GM12878 (cell line): ENCODE measurements around the gene CCDC88C. TPM values are rescaled to one million over a fixed set of nuclear protein-coding genes. Genes with fewer than 3 reads are reported as not detected.

Experiments
- ATF3 ChIP-seq: IDR thresholded peaks from 2 replicates; pipeline ENCODE4 v1.6.1; 2011; ENCODE audit warnings: low read depth, mild to moderate bottlenecking, low read length, moderate library complexity, borderline replicate concordance; ENCODE audit errors: extremely low read depth
- BCLAF1 ChIP-seq: fragments of 450-650 bp; IDR thresholded peaks from 2 replicates; pipeline ENCODE4 v1.6.1; 2017; ENCODE audit warnings: antibody characterized with exemption, mild to moderate bottlenecking, moderate library complexity
- BRCA1 ChIP-seq: IDR thresholded peaks from 2 replicates; pipeline ENCODE4 v1.6.1; 2011; ENCODE audit warnings: low read depth, low read length, improper control_type of control experiment
- CREB1 ChIP-seq: IDR thresholded peaks from 2 replicates; pipeline ENCODE4 v1.6.1; 2012; ENCODE audit warnings: low read depth, mild to moderate bottlenecking, inconsistent platforms
- DPF2 ChIP-seq: fragments of 450-650 bp; IDR thresholded peaks from 2 replicates; pipeline ENCODE4 v1.6.1; 2017; ENCODE audit warnings: mild to moderate bottlenecking
- ETV6 ChIP-seq, 2 experiments: fragments of 450-650 bp in 1 of 2; IDR thresholded peaks in 1 of 2; conservative IDR thresholded peaks in 1 of 2; 2 replicates each; pipeline ENCODE4 v1.6.1; 2014; ENCODE audit warnings: antibody characterized with exemption in 1 of 2, borderline replicate concordance in 1 of 2, low read depth in 1 of 2, mild to moderate bottlenecking in 1 of 2, moderate library complexity in 1 of 2
- GATAD2B ChIP-seq: fragments of 450-650 bp; conservative IDR thresholded peaks from 2 replicates; pipeline ENCODE4 v1.6.1; 2017; ENCODE audit warnings: low read depth, mild to moderate bottlenecking, moderate library complexity
- HCFC1 ChIP-seq: fragments of 150-350 bp; IDR thresholded peaks from 2 replicates; pipeline ENCODE4 v1.6.1; 2014; ENCODE audit warnings: low read length
- HDAC6 ChIP-seq: fragments of 200-600 bp; sonication (generic); IDR thresholded peaks from one replicate; pipeline ENCODE4 v1.8.0; 2017; ENCODE audit warnings: antibody characterized with exemption; ENCODE audit not compliant: unreplicated experiment
- HSF1 ChIP-seq: fragments of 150-350 bp; IDR thresholded peaks from 2 replicates; pipeline ENCODE4 v1.6.1; 2014; ENCODE audit warnings: mild to moderate bottlenecking, low read depth, low read length
- NFYA ChIP-seq: IDR thresholded peaks from 2 replicates; pipeline ENCODE4 v1.6.1; 2011; ENCODE audit warnings: low read depth, mild to moderate bottlenecking, low read length, improper control_type of control experiment, borderline replicate concordance
- NR2C2 ChIP-seq: IDR thresholded peaks from 2 replicates; pipeline ENCODE4 v1.6.1; 2011; ENCODE audit warnings: borderline replicate concordance, low read depth; ENCODE audit not compliant: control insufficient read depth, insufficient read length
- RAD51 ChIP-seq: fragments of 450-650 bp; IDR thresholded peaks from 2 replicates; pipeline ENCODE4 v1.6.1; 2016; ENCODE audit warnings: moderate library complexity, mild to moderate bottlenecking, inconsistent platforms
- RCOR1 ChIP-seq: conservative IDR thresholded peaks from 2 replicates; pipeline ENCODE4 v1.6.1; 2012; ENCODE audit warnings: low read depth, low read length, improper control_type of control experiment
- SIN3A ChIP-seq: IDR thresholded peaks from 2 replicates; pipeline ENCODE4 v1.6.1; 2012; ENCODE audit warnings: low read depth, low read length, improper control_type of control experiment
- SIX5 ChIP-seq: IDR thresholded peaks from 2 replicates; pipeline ENCODE4 v1.6.1; 2011; ENCODE audit warnings: mild to moderate bottlenecking, low read depth, low read length, moderate library complexity; ENCODE audit not compliant: severe bottlenecking
- SPI1 ChIP-seq: IDR thresholded peaks from 2 replicates; pipeline ENCODE4 v1.6.1; 2011; ENCODE audit warnings: low read depth, mild to moderate bottlenecking, low read length, moderate library complexity, borderline replicate concordance; ENCODE audit not compliant: insufficient read depth
- STAT3 ChIP-seq: IDR thresholded peaks from 2 replicates; pipeline ENCODE4 v1.6.1; 2011; ENCODE audit warnings: low read depth, low read length, improper control_type of control experiment
- TCF7 ChIP-seq: IDR thresholded peaks from 2 replicates; pipeline ENCODE4 v1.6.1; 2014; ENCODE audit warnings: antibody characterized with exemption, borderline replicate concordance
- ZBED1 ChIP-seq: IDR thresholded peaks from 2 replicates; pipeline ENCODE4 v1.6.1; 2016; ENCODE audit warnings: borderline replicate concordance
- ZBTB4 ChIP-seq: fragments of 450-650 bp; formaldehyde crosslinking; IDR thresholded peaks from 2 replicates; pipeline ENCODE4 v1.4.0; 2022; ENCODE audit warnings: mild to moderate bottlenecking, moderate library complexity
- polyA plus RNA-seq, 11 experiments: library from polyadenylated mRNA; depleted of rRNA in 4 of 11; unstranded in 6 of 11; stranded (reverse) in 5 of 11; fragments of >200 nt; fragmentation: Nextera tagmentation in 4 of 11; fragmentation: Illumina TruSeq in 1 of 11; extraction: Ambion mirVana in 4 of 11; extraction: Trizol in 1 of 11; gene quantifications; 1 replicate in 1 of 11; 2 replicates in 10 of 11; pipeline versions ENCODE4 v1.2.1 to v1.2.3, GENCODE V29; 2011 to 2016; ENCODE audit warnings: inconsistent platforms in 2 of 11, missing spikeins in 2 of 11, low read depth in 1 of 11
- total RNA-seq, 4 experiments: library from RNA; depleted of rRNA in 3 of 4; stranded (reverse); fragments of >200 nt in 3 of 4; fragmentation: Illumina TruSeq in 1 of 4; extraction: Trizol in 1 of 4; gene quantifications; 2 replicates each; pipeline versions ENCODE4 v1.2.1 to v1.2.3, GENCODE V29; 2013 to 2021

The CCDC88C gene
- total and polyA plus RNA-seq, 10 of the 15 experiments (the other 5 are each of a cell fraction or from before 2014, with no cell fraction given): 4.0 to 79.6 (median 36.6) TPM

- TF ChIP-seq ZBTB4 (CRISPR knock-in tag): no peak
- TF ChIP-seq GATAD2B: 0 out of 2 replicates have a peak, but pooled peaks have one; percentile 45
- TF ChIP-seq TCF7: no peak
- TF ChIP-seq SIN3A: no peak
- no peak for TF ChIP-seq SPI1
- TF ChIP-seq ZBED1: no peak
- TF ChIP-seq SIX5: no peak
- TF ChIP-seq CREB1: 0 out of 2 replicates have a peak, but pooled peaks have one; percentile 3
- no peak for TF ChIP-seq ATF3
- TF ChIP-seq HDAC6: no peak
- no peak for TF ChIP-seq HCFC1
- no peak for TF ChIP-seq BCLAF1
- no peak for TF ChIP-seq RAD51
- TF ChIP-seq HSF1: no peak
- TF ChIP-seq BRCA1: no peak
- TF ChIP-seq DPF2: no peak; the same call in 1 of the 2 replicates
- no peak for TF ChIP-seq NR2C2
- no peak for TF ChIP-seq ETV6 (conservative IDR thresholded peaks at IDR 0.05 in 1 of 2, IDR thresholded peaks at IDR 0.05 in 1 of 2; ENCODE audit: borderline replicate concordance in 1 of 2, low read depth in 1 of 2)
- no peak for TF ChIP-seq NFYA
- TF ChIP-seq STAT3: no peak
- no peak for TF ChIP-seq RCOR1
These were observed 895 bp upstream of the CCDC88C start (continued) for GRCh38 chr14:91418387-91419043.
